Posterior vena cava (tissue), 2 donors: ENCODE measurements around the gene RANBP17. TPM values are rescaled to one million over a fixed set of nuclear protein-coding genes. Genes with fewer than 3 reads are reported as not detected.
"Not testable (repeated sequence)": the region's sequence is repeated elsewhere in the genome, so short reads cannot be mapped to it uniquely, and the experiment has no call there.

ENCODE experiments used
- DNase-seq: peaks from one replicate; pipeline ENCODE4 v3.0.0-alpha.2; 2020; ENCODE audit warnings: low spot score
- intact Hi-C, 2 donors: fragments of 100-400 bp; cut with DNase I; formaldehyde crosslinking; loops; one replicate each; pipeline versions ENCODE4 v1.14.1 to v1.14.2; 2022 to 2023
- total RNA-seq, 2 donors: library from RNA; stranded (reverse); fragmentation: NEBNext Ultra II Directional; extraction: Animal tissue kit (Norgen Biotek cat#: 25700); gene quantifications; one replicate each; pipeline ENCODE4 v1.2.1, GENCODE V29; 2021
- donor health status: DM: yes; HTN: yes; CAD: no.
- donor health status: DM: yes; HTN: yes; CAD: no.

Gene RANBP17
- total RNA-seq, 2 donors from 2014 or later = 21.7 to 24.3 TPM

DNA sequence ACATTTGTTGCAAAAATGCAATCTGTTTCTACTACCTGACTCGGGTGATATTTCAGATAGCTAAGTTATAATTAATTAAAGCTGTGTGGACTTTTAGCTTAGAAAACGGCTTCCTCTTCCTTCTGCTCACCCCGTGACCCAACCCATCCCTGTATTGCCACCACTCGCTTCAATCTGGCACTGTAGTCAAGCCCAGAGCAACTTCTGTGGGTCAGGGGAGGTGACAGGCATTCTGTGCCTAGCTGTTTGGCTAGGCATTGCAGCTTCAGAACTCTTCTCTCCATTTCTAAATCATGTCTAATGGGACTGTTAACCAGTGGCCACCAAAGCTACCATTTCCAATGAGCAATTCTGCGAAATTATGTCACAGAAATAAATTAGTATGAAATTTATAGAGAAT is 267.5 kb downstream of the RANBP17 start:
- intact Hi-C loops = no loop called here
- no peak for DNase-seq

DNA sequence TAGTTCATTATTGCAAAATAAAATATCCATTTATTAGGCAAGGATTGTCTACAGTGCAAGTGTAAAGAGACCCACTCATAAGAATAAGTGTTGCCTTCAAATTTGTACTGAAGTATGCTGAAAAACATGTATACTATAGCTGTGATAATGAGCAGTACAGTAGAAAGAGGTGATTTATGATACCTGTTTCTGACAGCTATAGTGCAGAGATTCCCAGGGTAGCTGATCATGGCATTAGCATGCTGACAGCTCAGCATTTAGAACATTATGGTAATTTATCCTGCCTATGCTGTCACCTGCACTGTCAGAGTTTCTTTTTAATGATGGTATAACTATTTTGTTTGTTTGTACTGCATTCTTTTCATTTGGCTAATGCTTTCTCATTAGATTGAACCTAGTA is 269.7 kb downstream of the RANBP17 start:
- intact Hi-C loops = no loop called here
- no peak for DNase-seq

DNA sequence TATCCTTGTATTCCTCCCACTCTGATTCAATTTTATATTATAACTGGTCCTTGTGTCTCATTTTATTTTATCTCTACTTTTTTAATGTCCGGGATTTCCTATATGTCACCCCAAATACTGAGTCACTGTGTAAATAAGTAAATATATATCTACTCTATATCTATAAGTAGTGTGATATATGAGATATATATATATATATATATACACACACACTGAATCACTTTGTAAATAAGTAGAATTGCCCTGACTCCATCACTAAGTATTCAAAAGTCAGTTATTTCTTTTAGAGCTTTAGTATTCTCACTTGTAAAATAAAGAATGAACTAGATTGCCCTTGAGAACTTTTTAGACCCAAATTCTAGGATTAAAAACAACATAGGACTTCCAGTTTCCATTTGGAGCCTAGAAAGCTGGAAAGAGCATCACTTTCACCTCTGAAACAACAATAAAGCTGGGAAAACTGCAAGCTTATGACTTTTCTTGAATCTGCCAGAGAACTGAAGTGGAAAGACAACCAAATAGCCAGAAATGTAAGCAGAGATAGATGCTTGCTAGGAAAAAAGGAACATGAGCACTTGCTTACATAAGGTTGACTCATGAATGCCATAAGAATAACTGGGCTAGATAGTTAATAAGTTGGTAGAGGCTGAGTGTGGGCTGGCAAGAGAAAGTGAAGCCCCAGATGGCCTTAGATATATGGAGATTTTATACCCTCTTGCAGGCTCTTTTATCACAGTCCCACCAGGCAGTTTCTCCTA is 276.1 kb downstream of the RANBP17 start:
- intact Hi-C loops = no loop called here
- DNase-seq = no peak

DNA sequence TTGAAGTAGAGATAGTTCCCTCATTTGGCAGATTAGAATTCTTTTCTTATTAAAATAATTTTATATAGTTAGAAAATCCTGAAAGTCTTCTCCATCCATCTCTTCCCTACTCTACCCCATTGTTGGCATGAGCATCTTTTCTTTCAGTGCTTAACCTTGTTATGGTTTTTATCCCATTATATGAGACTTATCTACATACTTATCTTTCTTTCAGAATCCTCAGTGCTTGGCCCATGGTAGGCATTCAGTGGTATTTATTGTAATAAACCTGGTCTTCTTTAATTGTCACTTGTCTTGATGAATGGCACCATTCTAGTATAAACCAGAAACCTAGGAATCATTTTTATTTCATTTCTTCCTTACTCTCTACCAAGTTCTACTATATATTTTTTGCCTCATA is 277.4 kb downstream of the RANBP17 start:
- intact Hi-C loops = no loop called here

DNA sequence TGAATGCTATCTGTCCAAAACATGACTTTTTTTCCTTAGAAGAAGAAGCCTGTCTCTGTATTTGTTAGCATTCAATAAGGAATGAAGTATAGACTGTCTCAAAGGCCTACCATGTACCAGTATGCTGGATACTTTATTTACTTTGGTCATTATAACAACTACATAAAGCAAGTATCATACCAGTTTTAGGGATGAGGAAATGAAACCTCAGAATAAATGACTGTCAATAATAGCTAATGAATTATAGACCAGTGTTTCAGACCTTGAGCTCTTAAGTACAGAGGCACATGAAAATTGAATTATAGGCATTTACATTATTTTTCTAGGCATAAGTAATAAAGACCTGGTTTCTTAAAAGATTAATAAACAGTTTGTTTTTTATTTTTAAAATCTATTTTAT is 280.8 kb downstream of the RANBP17 start:
- intact Hi-C loops = no loop called here

More for the DNA sequence above, 277.4 kb downstream of the RANBP17 start:
- DNase-seq = no peak

DNA sequence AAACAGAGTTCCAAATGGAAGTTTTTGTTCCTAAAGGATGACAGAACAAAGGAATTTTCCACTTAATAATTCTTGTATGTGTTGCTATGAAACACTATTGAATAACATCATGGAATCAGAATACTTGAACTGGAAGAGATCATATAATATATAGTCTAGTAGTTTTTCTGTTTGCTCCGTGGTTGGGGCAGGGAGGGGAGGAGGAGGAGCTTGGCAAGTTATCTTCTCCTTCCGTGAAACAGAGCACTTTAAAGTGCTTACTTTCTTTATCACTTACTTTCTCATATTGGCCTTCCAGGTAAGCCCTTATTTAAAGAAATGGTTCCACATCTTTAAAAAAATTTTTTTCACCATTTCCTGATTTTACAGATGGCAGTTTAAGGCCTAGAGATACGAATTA is 281.4 kb downstream of the RANBP17 start:
- intact Hi-C loops = no loop called here
- no peak for DNase-seq

More for the DNA sequence above, 280.8 kb downstream of the RANBP17 start:
- DNase-seq = no peak

DNA sequence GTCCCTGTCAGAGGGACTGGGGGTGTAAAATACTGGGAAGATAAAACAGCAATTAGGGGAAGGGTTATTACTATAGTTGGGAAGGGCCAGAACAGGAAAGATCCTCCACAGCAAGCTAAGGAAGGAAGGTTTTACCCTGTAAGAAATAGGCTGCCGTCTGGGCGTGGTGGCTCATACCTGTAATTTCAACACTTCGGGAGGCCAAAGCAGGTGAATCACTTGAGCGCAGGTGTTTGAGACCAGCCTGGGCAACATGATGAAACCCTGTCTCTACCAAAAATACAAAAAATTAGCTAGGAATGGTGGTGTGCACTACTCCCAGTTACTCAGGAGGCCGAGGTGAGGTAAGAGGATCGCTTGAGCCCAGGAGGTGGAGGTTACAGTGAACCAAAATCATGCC is 282.1 kb downstream of the RANBP17 start:
- DNase-seq = no peak
- intact Hi-C loops = no loop called here

DNA sequence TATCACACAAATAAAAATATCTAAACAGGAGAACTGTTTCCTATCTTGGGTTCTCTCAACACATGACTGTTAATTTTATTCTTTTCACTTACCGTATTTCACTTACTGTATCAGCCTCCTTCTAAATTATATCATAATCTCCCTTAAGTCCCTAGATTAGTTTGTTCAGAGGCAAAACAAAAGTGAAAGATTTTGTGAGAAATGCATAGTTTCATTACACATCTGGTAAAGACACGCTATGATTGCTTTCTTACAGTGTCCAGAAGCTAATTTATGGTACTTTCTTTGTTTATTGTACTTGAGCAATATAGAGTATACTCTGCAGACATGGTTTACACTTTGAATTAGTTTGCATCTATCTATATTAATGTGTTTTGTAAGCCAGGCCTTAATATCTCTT is 287.5 kb downstream of the RANBP17 start:
- DNase-seq = no peak
- intact Hi-C loops = no loop called here

DNA sequence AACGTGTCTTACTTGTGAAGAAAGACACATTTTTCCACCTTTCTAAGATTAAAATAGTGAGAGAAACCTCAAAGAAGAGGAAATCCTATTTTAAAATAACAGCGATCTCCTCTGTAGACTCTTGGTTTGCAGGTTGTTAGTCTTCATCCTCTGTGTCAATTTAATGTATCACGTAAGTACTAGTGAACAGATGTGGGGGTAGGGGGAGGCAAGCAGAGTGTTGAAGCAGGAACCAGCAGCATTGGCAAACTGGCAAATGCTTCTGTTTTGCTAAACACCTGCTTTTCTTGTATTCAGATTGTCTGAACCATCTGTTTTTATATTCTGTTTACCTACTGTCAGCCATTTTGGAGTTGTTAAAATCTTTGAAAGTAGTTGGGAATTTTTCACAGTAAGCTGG is 288.0 kb downstream of the RANBP17 start:
- DNase-seq = no peak
- intact Hi-C loops = no loop called here

DNA sequence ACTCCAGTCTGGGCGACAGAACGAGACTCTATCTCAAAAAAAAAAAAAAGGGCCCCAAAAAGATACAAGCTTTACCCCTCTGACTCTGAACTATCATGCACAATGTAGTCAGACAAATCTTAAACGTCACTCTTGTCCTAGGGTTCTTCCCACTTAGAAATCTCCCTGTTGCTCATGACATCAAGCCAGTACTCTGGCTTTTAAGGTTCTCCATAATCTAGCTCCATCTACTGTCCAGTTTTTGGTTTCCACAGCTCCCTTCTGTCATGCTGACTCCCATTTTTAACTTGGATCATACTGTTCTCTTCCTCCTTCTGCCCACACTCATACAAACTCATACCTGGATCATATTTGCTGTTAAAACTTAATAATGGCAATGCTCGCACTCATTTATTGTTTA is 290.6 kb downstream of the RANBP17 start:
- no peak for DNase-seq
- intact Hi-C loops = no loop called here

DNA sequence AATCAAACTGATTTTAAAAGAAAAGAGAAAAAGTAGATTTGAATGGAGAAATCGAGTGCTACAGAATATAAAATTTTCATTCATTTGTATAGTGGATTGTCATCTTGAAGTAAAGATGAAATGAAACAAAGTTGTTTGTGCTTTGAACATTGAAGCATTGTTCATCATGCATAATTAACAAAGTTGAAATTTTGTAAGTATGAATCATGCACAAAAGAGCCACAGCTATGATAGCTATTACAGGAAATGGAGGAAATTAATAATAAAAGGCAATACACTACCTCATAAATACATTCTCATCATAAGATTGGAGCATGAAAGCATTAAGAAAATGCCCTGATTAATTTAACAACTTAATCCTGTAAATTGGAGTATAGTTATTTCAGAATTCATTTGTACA is 293.8 kb downstream of the RANBP17 start:
- DNase-seq = no peak
- intact Hi-C loops = no loop called here

DNA sequence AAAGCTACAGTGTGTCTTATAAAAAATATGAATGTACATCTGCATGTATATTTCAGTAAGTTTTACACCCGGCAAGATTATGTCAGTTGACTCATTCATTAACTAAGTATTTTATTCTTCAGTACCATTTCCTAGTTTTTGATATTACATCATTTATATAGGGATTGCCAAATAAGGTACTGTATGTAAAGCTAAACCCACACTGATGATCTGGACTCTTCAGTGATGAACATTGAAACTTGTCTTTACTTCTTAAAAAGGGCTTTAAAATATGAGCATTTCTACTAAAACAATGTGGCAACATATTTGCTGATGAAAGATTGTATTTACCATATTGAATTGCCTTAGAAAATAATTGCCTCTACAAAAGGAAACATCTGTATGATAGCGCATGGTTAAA is 295.5 kb downstream of the RANBP17 start:
- DNase-seq = no peak
- intact Hi-C loops = no loop called here

DNA sequence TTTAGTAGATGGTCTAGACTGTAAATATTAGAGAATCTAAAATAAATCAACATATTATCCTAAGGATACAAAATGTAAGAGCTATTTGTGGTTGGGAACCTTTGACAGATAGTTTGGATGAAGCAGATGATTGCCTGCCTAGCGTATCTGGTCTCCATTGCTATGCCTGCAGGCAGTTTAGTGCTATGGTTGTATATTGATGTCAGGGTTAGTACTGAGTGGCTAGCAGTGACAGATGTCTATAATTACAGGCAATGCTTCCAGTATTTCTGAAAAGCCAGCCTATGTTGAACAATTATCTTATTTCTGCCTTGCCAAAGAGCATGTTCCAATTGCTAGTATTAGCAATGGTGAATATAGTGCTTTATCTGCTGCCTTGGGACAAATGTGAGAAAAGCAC is 296.0 kb downstream of the RANBP17 start:
- no peak for DNase-seq
- intact Hi-C loops = no loop called here

DNA sequence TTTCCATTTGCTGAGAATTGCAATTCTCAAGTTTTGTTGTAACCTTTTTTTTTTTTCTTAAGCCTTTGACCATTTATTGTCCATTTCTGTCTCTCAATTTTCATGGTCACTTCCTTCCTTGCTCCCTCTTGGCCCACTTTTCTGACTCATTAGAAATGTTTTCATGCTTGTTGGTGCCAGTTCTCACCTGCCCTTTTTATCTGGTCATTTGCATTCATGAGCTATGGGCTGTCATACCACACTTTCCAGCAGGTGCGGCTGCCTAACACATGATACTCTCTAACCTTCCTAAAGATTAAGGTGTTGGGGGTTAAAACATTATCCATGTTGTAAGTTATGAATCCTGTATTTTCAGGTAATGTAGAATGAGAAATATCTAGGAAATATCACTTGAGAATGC is 296.8 kb downstream of the RANBP17 start:
- intact Hi-C loops = no loop called here
- DNase-seq = no peak

DNA sequence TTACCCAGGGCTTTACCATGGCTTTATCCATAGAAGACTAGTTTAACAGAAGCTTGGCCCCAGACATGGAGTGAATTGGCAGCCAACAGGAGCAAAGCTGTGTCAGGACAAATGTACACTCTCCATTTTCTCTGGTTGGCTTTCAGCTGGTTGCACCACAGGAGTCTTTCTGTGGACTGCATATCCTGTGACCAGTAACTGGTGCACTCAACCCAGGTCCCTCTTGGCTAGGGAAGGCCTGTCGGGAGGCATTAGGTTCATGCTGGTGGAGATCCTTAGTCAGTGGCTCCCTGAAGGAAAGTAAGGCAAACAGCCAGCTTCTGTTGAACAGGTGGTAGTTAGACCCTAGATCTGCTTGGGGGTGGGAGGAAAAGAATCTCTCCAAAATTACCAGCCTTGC is 300.3 kb downstream of the RANBP17 start:
- DNase-seq = no peak
- intact Hi-C loops = no loop called here

DNA sequence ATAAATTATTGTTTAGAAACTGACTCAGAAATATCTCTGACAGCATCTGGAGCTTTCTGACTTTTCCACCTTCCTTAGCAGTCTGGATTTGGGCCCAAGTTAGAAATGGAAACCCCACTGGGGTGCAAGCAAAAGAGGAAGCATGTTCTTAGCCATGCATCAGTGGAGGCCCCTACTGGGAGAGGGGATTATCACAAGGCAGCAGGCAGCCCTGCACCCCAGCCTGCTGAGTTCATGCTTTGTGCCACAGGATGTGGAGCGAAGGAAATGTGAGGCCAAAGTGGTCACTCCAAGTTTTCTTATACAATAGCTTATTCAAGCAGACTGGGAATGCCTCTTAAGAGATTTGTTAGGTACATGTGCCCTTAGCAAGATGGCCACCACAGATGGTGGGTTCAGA is 300.8 kb downstream of the RANBP17 start:
- DNase-seq = no peak
- intact Hi-C loops = no loop called here

DNA sequence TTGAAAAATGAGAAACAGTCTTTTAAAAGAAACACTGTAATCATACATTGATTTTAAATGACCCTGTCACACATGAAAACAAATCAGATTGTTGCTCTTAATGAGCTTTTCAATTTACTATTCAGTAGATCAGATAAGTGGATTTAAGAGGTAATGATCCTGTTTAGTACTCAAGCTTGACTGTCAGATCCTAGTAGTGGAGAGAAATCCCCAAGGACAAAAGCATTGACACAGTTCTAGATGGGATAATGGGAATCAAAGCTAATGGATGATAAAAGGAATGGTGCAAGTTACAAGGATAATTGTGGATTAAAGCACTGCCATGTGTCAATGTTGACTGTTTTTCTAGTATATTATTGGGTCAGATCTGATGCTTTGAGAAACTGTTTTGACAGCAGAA is 304.9 kb downstream of the RANBP17 start:
- intact Hi-C loops = no loop called here

DNA sequence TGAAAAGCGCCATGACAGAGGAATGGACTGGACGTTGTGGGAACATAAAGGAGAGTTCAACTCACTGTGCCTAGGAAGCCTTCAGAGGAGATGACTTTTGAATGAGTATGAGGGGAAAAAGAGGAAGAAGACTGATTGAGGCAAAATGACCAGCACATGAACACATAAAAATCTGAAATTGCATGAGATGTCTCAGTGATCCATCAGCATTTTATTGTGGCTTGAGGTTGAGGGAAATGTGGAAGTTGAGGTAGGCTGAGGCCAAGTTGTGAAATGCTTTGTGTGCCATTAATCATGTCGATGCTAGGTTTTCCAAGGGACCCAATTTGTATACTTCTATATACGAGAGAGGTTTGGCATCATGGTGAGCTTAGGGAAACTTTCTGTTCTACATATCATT is 306.4 kb downstream of the RANBP17 start:
- intact Hi-C loops = no loop called here
- no peak for DNase-seq

More for the DNA sequence above, 304.9 kb downstream of the RANBP17 start:
- no peak for DNase-seq

DNA sequence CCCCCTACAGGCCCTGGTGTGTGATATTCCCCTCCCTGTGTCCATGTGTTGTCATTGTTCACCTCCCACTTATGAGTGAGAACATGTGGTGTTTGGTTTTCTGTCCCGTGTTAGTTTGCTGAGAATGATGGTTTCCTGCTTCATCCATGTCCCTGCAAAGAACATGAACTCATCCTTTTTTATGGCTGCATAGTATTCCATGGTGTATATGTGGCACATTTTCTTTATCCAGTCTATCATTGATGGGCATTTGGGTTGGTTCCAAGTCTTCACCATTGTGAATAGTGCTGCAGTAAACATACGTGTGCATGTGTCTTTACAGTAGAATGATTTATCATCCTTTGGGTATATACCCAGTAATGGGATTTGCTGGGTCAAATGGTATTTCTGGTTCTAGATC is 313.1 kb downstream of the RANBP17 start:
- intact Hi-C loops, DNase-seq: not testable (repeated sequence)

DNA sequence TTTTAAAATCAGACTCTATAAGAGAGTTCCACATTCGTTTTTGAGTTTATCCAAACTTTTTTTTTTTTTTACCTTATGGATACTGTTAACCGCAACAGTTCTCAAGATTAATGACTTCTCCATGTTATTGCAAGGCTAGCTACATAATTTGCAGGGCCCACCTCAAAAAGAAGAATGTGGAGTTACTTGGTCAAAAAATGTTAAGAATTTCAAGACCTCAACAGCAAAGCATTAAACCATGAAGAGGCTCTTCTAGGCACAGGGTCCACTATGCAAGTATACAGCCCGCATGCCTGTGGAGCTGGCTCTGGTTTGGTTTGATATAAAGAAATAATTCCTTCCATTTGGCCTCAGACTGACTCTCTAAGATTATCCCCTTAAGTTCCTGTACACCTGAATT is 313.9 kb downstream of the RANBP17 start:
- intact Hi-C loops = no loop called here
- DNase-seq = no peak

DNA sequence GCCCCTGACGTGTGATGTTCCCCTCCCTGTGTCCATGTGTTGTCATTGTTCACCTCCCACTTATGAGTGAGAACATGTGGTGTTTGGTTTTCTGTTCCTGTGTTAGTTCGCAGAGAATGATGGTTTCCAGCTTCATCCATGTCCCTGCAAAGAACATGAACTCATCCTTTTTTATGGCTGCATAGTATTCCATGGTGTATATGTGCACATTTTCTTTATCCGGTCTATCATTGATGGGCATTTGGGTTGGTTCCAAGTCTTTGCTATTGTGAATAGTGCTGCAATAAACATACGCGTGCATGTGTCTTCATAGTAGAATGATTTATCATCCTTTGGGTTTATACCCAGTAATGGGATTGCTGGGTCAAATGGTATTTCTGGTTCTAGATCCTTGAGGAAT is 316.4 kb downstream of the RANBP17 start:
- DNase-seq, intact Hi-C loops: not testable (repeated sequence)

DNA sequence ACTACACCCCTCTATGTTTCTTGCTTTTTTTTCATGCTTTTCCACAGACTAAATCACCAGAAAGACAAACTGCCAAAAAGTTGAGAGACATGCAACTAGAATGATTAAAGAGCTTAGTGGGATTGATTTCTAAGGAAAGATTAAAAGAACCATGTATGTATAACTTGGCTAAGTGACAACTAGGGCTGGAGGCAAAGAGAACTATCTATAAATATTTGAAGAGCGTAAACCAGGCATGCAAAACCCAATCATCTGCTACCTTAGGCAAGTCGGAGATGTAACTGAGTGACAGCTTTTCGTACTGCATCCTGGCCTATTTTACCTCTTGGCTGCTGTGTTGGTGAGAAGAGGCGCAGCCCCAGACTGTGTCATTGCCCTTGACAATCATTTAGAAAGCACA is 326.2 kb downstream of the RANBP17 start:
- intact Hi-C loops = no loop called here
- DNase-seq = no peak
